ENCODE measurements around the gene AUTS2. TPM values are rescaled to one million over a fixed set of nuclear protein-coding genes. Genes with fewer than 3 reads are reported as not detected.

The AUTS2 gene
- total and polyA plus RNA-seq, 4 donors = 4.9 to 24.4 (median 7.0) TPM

DNA sequence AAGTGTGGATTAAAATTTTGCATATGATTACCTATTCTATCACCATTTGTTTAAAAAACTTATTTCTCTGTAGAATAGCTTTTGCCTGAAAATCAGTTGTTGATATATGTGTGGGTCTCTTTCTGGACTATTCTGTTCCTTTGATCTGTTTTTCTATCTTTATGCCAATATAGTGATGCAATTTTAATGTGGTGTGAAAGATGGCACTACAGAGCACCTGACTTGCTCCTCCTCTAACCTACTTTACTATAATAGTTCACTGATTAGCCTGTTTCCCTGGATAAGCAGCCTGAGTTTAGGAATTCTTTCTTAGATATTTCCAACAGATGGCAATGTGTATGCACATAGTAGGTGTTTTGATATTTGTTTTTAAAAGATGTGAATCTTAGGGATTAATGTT, 294.5 kb downstream of the AUTS2 start (continued):
- no peak for TF ChIP-seq TAF1 (conservative IDR thresholded peaks at IDR 0.05)
- TF ChIP-seq FOXA2 (IDR thresholded peaks at IDR 0.05) = no peak
- TF ChIP-seq EGR1 (IDR thresholded peaks at IDR 0.05; ENCODE audit: low read depth in 2 of 2) = no peak
- no peak for TF ChIP-seq GABPA (IDR thresholded peaks at IDR 0.05 in 1 of 2, conservative IDR thresholded peaks at IDR 0.05 in 1 of 2)
- TF ChIP-seq, protein P1, sequence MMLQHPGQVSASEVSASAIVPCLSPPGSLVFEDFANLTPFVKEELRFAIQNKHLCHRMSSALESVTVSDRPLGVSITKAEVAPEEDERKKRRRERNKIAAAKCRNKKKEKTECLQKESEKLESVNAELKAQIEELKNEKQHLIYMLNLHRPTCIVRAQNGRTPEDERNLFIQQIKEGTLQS (IDR thresholded peaks at IDR 0.05) = no peak

DNA sequence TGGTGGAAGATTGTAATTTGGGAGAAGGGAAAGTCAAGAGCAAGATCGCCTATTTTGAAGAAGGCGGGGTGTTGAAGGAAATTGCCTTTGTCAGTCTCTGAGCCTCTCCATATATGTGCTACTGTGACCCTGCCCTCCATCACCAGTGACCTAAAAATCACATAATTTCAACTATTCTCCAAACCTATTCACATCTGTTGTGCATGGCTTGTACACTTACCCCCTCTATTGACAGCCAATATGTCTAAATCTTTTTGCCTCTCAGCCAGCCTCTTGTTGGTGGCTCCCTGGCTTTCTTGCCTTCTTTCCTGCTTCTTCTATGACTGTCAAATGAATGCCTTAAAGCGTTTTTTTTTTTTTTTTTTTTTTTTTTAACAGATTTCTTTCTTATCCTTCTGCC, 295.6 kb downstream of the AUTS2 start:
- Histone ChIP-seq H3K9me3 (ENCODE audit: control insufficient read depth in 4 of 4, low read length in 3 of 4) (peaks cover 0 to 2% (median 0%) of the 10 kb centered on the region in 4 donors), H3K36me3 (ENCODE audit: control insufficient read depth in 4 of 4, insufficient read depth in 3 of 4, low read depth in 1 of 4, low read length in 3 of 4) (no peaks in the 10 kb centered on the region), H3K27ac (ENCODE audit: low read depth in 1 of 2, low read length in 2 of 2) (no peak overlapping the region), H3K27me3 (ENCODE audit: control insufficient read depth in 4 of 4, insufficient read depth in 4 of 4, low read length in 3 of 4) (no peaks in the 10 kb centered on the region), H3K4me1 (ENCODE audit: control insufficient read depth in 4 of 4, insufficient read depth in 4 of 4, low read length in 3 of 4) (no peaks in the 10 kb centered on the region), H3K9ac (ENCODE audit: low read depth in 1 of 2, low read length in 2 of 2) (no peak overlapping the region), H3K4me3 (ENCODE audit: low read depth in 1 of 3, low read length in 3 of 3) (no peak overlapping the region)
- TF ChIP-seq EGR1 (IDR thresholded peaks at IDR 0.05; ENCODE audit: low read depth in 2 of 2) (no peak), SP1 (IDR thresholded peaks at IDR 0.05) (no peak), RAD21 (IDR thresholded peaks at IDR 0.05) (peak; percentile 67 to 77), NR2F2 (IDR thresholded peaks at IDR 0.05) (no peak), GABPA (IDR thresholded peaks at IDR 0.05 in 1 of 2, conservative IDR thresholded peaks at IDR 0.05 in 1 of 2) (no peak), YY1 (IDR thresholded peaks at IDR 0.05) (no peak), RXRA (IDR thresholded peaks at IDR 0.05) (no peak), FOXA1 (IDR thresholded peaks at IDR 0.05) (no peak), HNF4G (IDR thresholded peaks at IDR 0.05) (no peak), JUND (IDR thresholded peaks at IDR 0.05) (no peak), FOXA2 (IDR thresholded peaks at IDR 0.05) (no peak)
- TF ChIP-seq, protein P1 (IDR thresholded peaks at IDR 0.05) = no peak
- TF ChIP-seq, protein P2, sequence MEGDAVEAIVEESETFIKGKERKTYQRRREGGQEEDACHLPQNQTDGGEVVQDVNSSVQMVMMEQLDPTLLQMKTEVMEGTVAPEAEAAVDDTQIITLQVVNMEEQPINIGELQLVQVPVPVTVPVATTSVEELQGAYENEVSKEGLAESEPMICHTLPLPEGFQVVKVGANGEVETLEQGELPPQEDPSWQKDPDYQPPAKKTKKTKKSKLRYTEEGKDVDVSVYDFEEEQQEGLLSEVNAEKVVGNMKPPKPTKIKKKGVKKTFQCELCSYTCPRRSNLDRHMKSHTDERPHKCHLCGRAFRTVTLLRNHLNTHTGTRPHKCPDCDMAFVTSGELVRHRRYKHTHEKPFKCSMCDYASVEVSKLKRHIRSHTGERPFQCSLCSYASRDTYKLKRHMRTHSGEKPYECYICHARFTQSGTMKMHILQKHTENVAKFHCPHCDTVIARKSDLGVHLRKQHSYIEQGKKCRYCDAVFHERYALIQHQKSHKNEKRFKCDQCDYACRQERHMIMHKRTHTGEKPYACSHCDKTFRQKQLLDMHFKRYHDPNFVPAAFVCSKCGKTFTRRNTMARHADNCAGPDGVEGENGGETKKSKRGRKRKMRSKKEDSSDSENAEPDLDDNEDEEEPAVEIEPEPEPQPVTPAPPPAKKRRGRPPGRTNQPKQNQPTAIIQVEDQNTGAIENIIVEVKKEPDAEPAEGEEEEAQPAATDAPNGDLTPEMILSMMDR (IDR thresholded peaks at IDR 0.05; ENCODE audit: low read depth, low read length, missing input control) = peak; percentile 20
- TF ChIP-seq, protein P3, sequence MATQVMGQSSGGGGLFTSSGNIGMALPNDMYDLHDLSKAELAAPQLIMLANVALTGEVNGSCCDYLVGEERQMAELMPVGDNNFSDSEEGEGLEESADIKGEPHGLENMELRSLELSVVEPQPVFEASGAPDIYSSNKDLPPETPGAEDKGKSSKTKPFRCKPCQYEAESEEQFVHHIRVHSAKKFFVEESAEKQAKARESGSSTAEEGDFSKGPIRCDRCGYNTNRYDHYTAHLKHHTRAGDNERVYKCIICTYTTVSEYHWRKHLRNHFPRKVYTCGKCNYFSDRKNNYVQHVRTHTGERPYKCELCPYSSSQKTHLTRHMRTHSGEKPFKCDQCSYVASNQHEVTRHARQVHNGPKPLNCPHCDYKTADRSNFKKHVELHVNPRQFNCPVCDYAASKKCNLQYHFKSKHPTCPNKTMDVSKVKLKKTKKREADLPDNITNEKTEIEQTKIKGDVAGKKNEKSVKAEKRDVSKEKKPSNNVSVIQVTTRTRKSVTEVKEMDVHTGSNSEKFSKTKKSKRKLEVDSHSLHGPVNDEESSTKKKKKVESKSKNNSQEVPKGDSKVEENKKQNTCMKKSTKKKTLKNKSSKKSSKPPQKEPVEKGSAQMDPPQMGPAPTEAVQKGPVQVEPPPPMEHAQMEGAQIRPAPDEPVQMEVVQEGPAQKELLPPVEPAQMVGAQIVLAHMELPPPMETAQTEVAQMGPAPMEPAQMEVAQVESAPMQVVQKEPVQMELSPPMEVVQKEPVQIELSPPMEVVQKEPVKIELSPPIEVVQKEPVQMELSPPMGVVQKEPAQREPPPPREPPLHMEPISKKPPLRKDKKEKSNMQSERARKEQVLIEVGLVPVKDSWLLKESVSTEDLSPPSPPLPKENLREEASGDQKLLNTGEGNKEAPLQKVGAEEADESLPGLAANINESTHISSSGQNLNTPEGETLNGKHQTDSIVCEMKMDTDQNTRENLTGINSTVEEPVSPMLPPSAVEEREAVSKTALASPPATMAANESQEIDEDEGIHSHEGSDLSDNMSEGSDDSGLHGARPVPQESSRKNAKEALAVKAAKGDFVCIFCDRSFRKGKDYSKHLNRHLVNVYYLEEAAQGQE (IDR thresholded peaks at IDR 0.05) = no peak
- WGBS = 77% methylated on average over 3 of the region's 3 CpGs
- DNase-seq (ENCODE audit: low spot score) = no peak

DNA sequence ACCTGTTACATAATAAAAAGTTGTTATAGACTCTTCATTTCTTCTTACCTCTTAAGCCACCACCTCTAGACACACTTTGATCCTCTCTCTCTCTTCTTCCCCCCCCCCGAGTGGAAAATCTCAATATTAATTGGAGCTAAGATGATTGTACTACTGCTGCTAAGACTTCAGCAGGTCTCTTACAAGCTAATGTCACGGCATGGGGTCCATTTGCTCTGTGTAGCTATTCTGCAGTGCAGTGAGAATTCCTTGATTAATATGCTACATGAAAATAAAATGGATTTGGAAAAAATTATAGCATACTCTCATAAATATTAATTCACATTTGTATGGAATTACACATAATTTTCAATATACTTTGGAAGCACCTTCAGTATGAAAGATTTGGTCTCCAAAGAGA, 297.2 kb downstream of the AUTS2 start:
- no peak for TF ChIP-seq SP1 (IDR thresholded peaks at IDR 0.05)
- TF ChIP-seq, protein P2 (IDR thresholded peaks at IDR 0.05; ENCODE audit: low read depth, low read length, missing input control) = no peak
- TF ChIP-seq FOXA1 (IDR thresholded peaks at IDR 0.05) = no peak
- TF ChIP-seq NR2F2 (IDR thresholded peaks at IDR 0.05) = no peak
- TF ChIP-seq GABPA (IDR thresholded peaks at IDR 0.05 in 1 of 2, conservative IDR thresholded peaks at IDR 0.05 in 1 of 2) = no peak
- TF ChIP-seq, protein P4, sequence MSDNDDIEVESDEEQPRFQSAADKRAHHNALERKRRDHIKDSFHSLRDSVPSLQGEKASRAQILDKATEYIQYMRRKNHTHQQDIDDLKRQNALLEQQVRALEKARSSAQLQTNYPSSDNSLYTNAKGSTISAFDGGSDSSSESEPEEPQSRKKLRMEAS (IDR thresholded peaks at IDR 0.05) = no peak
- no peak for TF ChIP-seq EGR1 (IDR thresholded peaks at IDR 0.05; ENCODE audit: low read depth in 2 of 2)
- TF ChIP-seq RXRA (IDR thresholded peaks at IDR 0.05) = no peak
- peaks cover 0 to 2% (median 0%) of the 10 kb centered on the region in 4 donors for H3K9me3 ChIP-seq (ENCODE audit: control insufficient read depth in 4 of 4, low read length in 3 of 4)
- no peaks in the 10 kb centered on the region for H3K4me1 ChIP-seq (ENCODE audit: control insufficient read depth in 4 of 4, insufficient read depth in 4 of 4, low read length in 3 of 4)
- 71% methylated on average over 2 of the region's 2 CpGs for WGBS
- no peak for DNase-seq (ENCODE audit: low spot score)
- H3K4me3 ChIP-seq (ENCODE audit: low read depth in 1 of 3, low read length in 3 of 3) = no peak overlapping the region
- H3K9ac ChIP-seq (ENCODE audit: low read depth in 1 of 2, low read length in 2 of 2) = no peak overlapping the region
- H3K36me3 ChIP-seq (ENCODE audit: control insufficient read depth in 4 of 4, insufficient read depth in 3 of 4, low read depth in 1 of 4, low read length in 3 of 4) = no peaks in the 10 kb centered on the region
- no peak overlapping the region for H3K27ac ChIP-seq (ENCODE audit: low read depth in 1 of 2, low read length in 2 of 2)
- no peaks in the 10 kb centered on the region for H3K27me3 ChIP-seq (ENCODE audit: control insufficient read depth in 4 of 4, insufficient read depth in 4 of 4, low read length in 3 of 4)
